ENCODE data around the gene THSD7A.

THSD7A gene

DNA sequence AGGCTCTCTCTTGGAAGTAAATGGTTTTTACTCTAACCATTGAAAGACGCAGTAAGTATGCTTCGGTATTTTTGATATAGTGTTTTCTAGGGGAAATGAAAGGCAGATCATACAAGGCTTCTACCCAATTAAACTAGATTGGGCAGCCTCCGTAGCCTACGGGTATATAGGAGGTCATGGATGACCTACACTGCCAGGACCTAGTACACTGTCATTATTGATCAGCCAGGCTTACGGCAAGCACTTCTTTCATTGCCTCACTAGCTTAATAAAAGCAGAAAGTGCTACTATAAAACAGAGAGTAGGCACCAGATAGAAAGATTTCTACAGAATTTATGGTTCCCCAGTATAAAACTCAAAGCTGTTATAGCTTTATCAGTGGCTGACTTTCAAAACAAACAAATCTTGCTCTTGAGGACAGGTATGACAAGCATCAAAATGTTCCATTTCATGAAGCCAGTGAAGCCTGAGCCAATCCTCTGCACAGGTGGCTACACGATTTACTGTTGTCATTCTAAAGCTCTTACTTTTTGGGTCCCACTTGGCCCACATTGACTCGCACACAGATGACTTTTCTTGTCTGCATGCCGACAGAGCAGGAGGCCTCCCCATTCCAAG, 358.1 kb downstream of the THSD7A start:
- H3K4me3 ChIP-seq (ENCODE audit: low read depth, low read length) = no peak overlapping the region
- DNase-seq (ENCODE audit: low read depth) = no peak
- no peak for TF ChIP-seq CTCF (IDR thresholded peaks at IDR 0.05; ENCODE audit: control insufficient read depth, extremely low read depth, insufficient read depth)

DNA sequence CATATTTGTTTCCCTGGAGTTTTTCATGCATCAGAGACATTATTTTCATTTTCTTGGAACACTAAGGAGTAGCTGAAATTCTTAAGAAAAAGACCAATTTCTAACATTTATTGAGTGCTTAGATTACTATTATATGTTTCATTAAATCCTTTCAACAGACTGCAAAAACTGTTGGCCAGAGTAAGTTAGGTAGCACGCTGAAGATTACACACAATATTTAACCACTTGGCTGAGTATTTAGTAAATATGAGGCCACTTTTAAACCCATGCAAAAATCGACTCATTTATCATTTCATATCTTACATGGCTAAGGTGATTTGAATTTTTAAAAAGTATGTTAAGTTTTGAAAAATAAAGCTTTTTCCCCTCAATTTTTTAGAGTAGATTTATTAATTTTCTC, 358.8 kb downstream of the THSD7A start:
- no peak for DNase-seq (ENCODE audit: low read depth)
- no peak overlapping the region for H3K4me3 ChIP-seq (ENCODE audit: low read depth, low read length)
- no peak for TF ChIP-seq CTCF (IDR thresholded peaks at IDR 0.05; ENCODE audit: control insufficient read depth, extremely low read depth, insufficient read depth)

DNA sequence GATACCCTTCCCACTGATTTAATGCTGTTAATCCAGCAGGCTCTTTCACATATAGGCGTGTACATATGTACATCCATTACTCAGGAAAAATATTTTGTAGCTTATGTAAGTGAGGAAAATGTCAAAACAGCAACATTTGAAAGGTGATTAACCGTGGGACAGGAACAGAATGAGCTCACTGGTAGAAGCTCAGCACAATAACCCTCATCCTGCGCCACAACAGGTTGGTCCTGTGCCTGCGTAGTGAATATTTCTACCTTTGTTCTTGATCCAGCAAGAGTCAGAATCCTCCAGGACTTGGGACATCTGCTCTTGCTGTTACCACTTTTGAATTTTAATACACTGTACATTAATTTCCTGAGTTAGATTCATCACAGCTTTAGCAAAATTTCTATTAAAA, 359.4 kb downstream of the THSD7A start:
- DNase-seq (ENCODE audit: low read depth) = no peak
- TF ChIP-seq CTCF (IDR thresholded peaks at IDR 0.05; ENCODE audit: control insufficient read depth, extremely low read depth, insufficient read depth) = no peak
- H3K4me3 ChIP-seq (ENCODE audit: low read depth, low read length) = no peak overlapping the region

- no peak for TF ChIP-seq CTCF (IDR thresholded peaks at IDR 0.05; ENCODE audit: control insufficient read depth, extremely low read depth, insufficient read depth)
- H3K4me3 ChIP-seq (ENCODE audit: low read depth, low read length) = no peak overlapping the region
- DNase-seq (ENCODE audit: low read depth) = no peak
Measured at GRCh38 chr7:11471255-11471654, 360.7 kb downstream of the THSD7A start.

GRCh38 chr7:11469028-11469745, 362.8 kb downstream of the THSD7A start:
- H3K4me3 ChIP-seq (ENCODE audit: low read depth, low read length) = no peak overlapping the region
- no peak for DNase-seq (ENCODE audit: low read depth)
- no peak for TF ChIP-seq CTCF (IDR thresholded peaks at IDR 0.05; ENCODE audit: control insufficient read depth, extremely low read depth, insufficient read depth)

DNA sequence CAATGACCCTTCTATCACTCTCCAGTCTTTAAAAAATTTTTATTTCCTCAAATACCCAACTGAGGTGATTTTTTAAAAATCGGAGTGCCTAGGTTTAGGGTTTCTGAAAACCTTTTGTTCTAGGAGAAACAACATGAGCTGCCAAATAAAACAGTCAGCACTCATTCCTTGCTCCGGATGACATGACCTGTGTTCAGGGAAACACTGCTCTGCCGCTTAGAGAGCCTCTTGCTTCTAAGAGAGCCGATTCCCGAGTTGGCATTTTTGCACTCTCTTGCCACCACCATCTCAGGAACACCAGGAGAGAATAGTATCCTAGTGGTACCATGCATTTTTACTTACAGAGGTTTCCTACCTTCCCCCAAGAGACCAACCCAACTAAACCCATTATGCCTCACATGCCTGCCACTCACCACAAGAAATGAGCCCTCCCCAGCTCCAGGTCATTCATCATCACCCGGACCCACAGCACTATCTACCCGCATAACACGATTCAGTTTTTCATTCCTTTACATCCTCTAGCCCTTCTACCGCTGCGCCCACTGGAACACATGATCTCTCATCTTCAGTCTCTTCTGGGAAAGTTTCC, 365.4 kb downstream of the THSD7A start:
- TF ChIP-seq CTCF (IDR thresholded peaks at IDR 0.05; ENCODE audit: control insufficient read depth, extremely low read depth, insufficient read depth) = no peak
- DNase-seq (ENCODE audit: low read depth) = no peak
- no peak overlapping the region for H3K4me3 ChIP-seq (ENCODE audit: low read depth, low read length)

All from LNCaP clone FGC (cell line).